ENCODE results near the gene FOXN3.

- TF ChIP-seq CTCF (IDR thresholded peaks at IDR 0.05) (no peak), POLR2AphosphoS5 (IDR thresholded peaks at IDR 0.05) (no peak), POLR2A (IDR thresholded peaks at IDR 0.05) (no peak)
Observed at GRCh38 chr14:89267656-89268055, 149.4 kb downstream of the FOXN3 start.

All from transverse colon (tissue), 4 donors.